Stimulated activated CD4-positive, alpha-beta T cell treated with anti-CD3 and anti-CD28 coated beads, Interleukin-12 subunit alpha, Interleukin-12 subunit beta, amount 100 ng/mL, for 4 hours (primary cell): ENCODE measurements around the gene ASIP.
"Not testable (repeated sequence)": the region's sequence is repeated elsewhere in the genome, so short reads cannot be mapped to it uniquely, and the experiment has no call there.

Experiments
- DNase-seq: peaks from one replicate; pipeline ENCODE4 v3.0.0-alpha.2; 2020

Gene ASIP

GRCh38 chr20:34290471-34290870 is 49.2 kb downstream of the ASIP start:
- DNase-seq, result no peak

GRCh38 chr20:34292496-34292895 is 51.3 kb downstream of the ASIP start:
- DNase-seq, result no peak

- DNase-seq, result no peak
Observed at GRCh38 chr20:34293119-34293518, 51.9 kb downstream of the ASIP start.

- no peak for DNase-seq
Observed at GRCh38 chr20:34293589-34293988, 52.4 kb downstream of the ASIP start.

GRCh38 chr20:34294563-34294962 is 53.3 kb downstream of the ASIP start:
- DNase-seq, result no peak

- DNase-seq, result no peak
Observed at GRCh38 chr20:34295284-34295683, 54.1 kb downstream of the ASIP start.

- no peak for DNase-seq
Observed at GRCh38 chr20:34296468-34296867, 55.2 kb downstream of the ASIP start.

GRCh38 chr20:34298294-34298784 is 57.1 kb downstream of the ASIP start:
- not testable (repeated sequence) for DNase-seq

GRCh38 chr20:34299556-34300255 is 58.5 kb downstream of the ASIP start:
- no peak for DNase-seq

- no peak for DNase-seq
Observed at GRCh38 chr20:34300256-34300806, 59.1 kb downstream of the ASIP start.

- no peak for DNase-seq
Observed at GRCh38 chr20:34300809-34301586, 59.8 kb downstream of the ASIP start.

- no peak for DNase-seq
Observed at GRCh38 chr20:34301587-34302311, 60.5 kb downstream of the ASIP start.

GRCh38 chr20:34302312-34302722 is 61.1 kb downstream of the ASIP start:
- DNase-seq, result no peak

- peak; percentile 93 for DNase-seq
Observed at GRCh38 chr20:34302723-34303533, 61.7 kb downstream of the ASIP start, which contains the start of gene AHCY. AHCY (minus strand) TSS chr20:34303355; CDS start chr20:34303270, 85 bp downstream.

GRCh38 chr20:34305333-34306230 is 64.4 kb downstream of the ASIP start:
- DNase-seq, result no peak

GRCh38 chr20:34309691-34310090 is 68.5 kb downstream of the ASIP start:
- no peak for DNase-seq

- no peak for DNase-seq
Observed at GRCh38 chr20:34310481-34311117, 69.4 kb downstream of the ASIP start.

- no peak for DNase-seq
Observed at GRCh38 chr20:34311118-34312023, 70.1 kb downstream of the ASIP start.

GRCh38 chr20:34312024-34312460 is 70.8 kb downstream of the ASIP start:
- DNase-seq, result no peak
